Activated CD8-positive, alpha-beta memory T cell treated with anti-CD3 and anti-CD28 coated beads for 48 hours (primary cell): ENCODE results near the gene SGCE.
"Not testable (repeated sequence)": the region's sequence is repeated elsewhere in the genome, so short reads cannot be mapped to it uniquely, and the experiment has no call there.

Experiments used
- DNase-seq, 3 experiments: peaks; one replicate each; pipeline ENCODE4 v3.0.0-alpha.2; 2020; ENCODE audit warnings: low read depth in 2 of 3, low spot score in 2 of 3

SGCE gene, protein sequence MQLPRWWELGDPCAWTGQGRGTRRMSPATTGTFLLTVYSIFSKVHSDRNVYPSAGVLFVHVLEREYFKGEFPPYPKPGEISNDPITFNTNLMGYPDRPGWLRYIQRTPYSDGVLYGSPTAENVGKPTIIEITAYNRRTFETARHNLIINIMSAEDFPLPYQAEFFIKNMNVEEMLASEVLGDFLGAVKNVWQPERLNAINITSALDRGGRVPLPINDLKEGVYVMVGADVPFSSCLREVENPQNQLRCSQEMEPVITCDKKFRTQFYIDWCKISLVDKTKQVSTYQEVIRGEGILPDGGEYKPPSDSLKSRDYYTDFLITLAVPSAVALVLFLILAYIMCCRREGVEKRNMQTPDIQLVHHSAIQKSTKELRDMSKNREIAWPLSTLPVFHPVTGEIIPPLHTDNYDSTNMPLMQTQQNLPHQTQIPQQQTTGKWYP

DNA sequence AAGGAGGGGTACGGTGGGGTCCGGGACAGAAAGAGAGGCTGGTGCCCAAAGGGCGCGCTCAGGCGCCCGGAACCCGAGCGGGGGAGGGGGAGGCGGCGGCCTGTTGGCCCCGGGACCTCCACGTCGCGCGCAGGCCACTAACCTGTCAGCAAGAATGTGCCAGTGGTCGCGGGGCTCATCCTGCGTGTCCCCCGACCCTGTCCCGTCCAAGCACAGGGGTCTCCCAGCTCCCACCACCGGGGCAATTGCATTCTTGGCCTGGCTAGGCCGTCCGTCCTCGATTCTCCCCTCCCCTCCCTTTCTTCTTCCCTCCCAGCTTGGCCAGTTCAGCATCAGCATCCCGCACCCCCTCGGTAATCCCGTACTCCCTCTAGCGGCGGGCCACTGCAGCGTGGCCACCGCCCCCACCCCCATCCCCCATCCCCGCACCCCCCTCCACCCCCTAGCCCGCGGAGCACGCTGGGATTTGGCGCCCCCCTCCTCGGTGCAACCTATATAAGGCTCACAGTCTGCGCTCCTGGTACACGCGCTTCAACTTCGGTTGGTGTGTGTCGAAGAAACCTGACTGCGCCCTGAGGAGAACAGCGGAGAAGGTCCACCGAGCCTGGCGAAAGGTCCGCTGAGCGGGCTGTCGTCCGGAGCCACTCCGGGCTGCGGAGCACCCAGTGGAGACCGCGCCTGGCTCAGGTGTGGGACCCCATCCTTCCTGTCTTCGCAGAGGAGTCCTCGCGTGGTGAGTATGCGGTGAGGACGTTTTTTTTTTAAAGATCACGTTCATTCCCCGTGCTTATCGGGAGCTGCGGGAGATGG, at the start of gene SGCE:
Gene SGCE, minus strand, starts transcription at position 286 of the 810 bp plus-strand sequence. Its CDS starts 35 bp downstream, at position 251.
- DNase-seq, result no peak

- not testable (repeated sequence) for DNase-seq
These were observed 49.5 kb upstream of the SGCE start for GRCh38 chr7:94705155-94706021.

- DNase-seq, result no peak
These were observed 45.6 kb upstream of the SGCE start for GRCh38 chr7:94701555-94701973.

GRCh38 chr7:94700926-94701554, 45.1 kb upstream of the SGCE start:
- no peak for DNase-seq

DNA sequence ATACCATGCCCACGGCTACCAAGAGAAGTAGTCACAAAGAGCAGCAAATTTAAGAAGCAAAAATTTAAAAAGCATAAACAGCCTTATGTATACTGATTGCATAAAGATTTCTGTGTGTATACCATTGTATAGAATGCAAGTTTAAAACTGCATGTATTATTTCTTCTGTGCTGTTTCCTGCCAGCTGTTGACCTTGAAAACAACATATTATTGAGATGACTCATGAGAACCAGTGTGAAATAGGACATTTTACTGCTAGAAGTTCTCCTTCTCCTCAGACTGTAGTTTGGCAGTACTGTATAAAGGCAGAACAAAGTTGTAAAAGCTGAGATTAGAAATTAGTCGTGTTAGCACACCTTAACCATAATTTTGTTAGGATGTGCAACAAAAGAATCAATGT, 42.3 kb upstream of the SGCE start:
- DNase-seq, result no peak

- DNase-seq, result no peak
These were observed 41.4 kb upstream of the SGCE start for GRCh38 chr7:94697035-94697974.

GRCh38 chr7:94687810-94688209, 31.9 kb upstream of the SGCE start:
- DNase-seq, result no peak

DNA sequence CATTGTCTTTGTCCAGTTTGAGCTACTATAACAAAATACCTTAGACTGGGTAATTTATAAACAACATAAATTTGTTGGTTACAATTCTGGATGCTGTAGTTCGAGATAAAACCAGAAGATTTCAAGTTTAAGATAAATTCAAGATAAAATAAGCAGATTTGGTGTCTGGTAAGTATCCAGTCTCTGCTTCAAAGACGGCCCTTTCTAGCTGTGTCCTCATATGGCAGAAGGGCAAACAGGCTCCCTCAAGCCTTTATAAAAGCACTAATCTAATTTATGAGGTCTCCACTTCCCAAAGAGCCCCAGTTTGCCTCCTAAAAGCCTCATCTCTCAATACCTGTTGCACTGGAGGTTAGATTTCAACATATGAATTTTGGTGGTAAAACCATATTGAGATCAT, 31.1 kb upstream of the SGCE start:
- no peak for DNase-seq

DNA sequence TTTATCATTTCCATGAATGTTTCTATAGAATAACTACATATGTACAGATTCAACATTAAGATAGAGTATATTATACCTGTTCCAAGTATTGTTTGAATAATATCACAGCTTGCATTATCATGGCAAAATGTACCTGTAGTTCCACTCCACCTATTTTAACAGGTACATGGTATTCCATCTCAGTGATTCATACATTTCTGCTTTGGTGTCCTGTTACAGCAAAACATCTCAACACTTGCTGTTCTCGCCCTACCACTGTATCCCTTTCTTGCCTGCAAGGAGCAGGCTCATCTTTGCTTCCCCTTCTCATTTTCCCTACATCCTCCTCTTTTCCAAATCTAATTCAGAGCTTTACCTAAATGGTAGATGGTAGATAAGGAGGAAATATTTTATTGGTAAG, 27.1 kb upstream of the SGCE start:
- no peak for DNase-seq

DNA sequence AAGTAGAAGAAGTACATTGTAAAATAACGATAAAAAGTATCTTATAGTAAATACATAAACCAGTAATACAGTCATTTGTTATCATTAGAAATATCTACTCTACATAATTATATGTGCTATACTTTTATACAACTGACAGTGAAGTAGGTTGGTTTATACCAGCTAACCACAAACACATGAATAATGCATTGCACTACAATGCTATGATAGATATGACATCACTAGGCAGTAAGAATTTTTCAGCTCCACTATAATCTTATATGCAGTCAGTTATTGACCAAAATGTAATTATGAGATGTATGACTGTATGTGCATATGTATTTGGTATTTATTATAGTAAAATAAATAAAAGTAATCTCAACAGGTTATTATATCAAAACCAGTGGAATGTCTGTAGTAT, 23.4 kb upstream of the SGCE start:
- no peak for DNase-seq

GRCh38 chr7:94676431-94676830, 20.5 kb upstream of the SGCE start:
- no peak for DNase-seq

DNA sequence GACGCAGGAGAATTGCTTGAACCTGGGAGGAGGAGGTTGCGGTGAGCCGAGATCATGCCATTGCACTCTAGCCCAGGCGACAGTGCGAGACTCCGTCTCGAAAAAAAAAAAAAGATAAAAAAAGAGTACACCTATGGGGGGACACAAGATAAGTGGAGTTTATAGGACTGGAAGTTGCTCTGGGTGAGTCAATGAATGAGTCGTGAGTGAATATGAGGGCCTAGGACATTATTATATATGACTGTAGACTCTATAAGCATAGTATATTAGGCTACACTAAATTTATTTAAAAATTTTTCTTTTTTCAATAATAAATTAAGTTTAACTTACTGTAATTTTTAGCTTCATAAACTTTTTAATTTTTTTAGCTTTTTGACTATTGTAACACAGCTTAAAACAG, 19.4 kb upstream of the SGCE start:
- DNase-seq, result no peak

GRCh38 chr7:94671444-94672235, 15.7 kb upstream of the SGCE start:
- DNase-seq, result no peak

DNA sequence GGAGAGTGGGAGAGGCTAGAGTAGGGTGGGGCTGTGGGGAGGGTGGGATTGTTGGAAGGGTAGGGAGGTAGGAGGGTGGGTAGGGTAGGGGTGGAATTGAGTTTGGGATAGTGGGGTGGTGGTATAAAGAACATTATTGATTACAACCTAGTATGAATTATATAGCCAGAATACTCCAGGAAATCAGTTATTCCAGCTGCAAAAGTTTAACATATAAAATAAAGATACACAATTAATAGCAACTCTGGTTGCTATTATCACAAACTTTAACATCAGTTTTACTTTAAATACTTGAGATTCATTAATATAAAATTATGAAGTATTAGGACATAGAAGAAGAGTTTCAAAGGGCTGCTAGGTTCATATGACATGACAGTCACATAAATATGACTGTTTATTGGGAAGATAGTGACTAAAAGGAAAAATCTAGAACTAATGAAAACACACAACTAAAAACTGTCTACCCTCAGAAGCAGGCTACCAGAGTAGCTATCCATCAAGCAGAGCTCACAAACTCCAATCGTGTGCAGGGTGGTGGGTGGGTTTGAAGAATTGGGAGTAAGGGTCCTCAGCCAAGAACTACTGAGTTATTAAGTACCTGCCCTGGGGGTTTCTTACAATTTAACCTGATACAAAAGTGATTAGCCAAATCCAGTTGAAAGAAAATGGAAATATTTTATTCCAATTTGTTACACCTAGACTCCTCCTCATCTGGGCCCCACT, 14.0 kb upstream of the SGCE start:
- DNase-seq, result no peak

DNA sequence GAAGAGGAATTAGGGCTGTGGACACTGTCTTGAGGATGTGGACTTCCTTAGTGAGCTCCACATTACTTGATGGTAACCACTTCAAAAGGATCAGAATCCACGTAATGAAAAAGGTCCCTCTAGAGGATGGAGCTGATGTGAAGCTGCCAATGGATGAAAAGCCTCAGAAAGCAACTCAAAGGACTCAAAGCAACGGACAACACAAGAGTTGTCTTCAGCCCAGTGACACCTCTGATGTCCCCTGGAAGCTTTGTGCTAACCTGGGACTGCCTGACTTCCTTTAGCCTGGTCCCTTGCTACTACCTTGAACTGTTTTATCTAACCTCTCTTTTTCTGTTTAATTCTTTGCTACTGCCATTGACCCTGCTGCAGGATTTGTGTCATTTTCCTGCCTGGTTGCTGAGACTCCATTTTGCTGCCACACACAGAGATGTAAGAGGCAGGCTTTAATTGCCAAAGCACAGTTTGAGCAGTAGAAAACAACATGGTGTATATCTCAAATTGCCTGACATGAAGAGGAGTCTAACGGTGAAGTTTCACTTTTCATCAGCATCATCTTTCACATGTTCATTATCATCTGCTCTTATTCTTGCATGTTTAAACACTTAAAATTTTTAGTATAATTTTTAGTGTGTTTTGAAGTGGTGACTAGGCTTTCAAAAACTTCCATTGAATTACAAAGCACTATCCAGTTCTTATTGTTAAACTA, 11.1 kb upstream of the SGCE start:
- DNase-seq, result no peak

- DNase-seq, result no peak
These were observed 9.5 kb upstream of the SGCE start for GRCh38 chr7:94665426-94665825.

GRCh38 chr7:94664023-94664422, 8.1 kb upstream of the SGCE start:
- no peak for DNase-seq

DNA sequence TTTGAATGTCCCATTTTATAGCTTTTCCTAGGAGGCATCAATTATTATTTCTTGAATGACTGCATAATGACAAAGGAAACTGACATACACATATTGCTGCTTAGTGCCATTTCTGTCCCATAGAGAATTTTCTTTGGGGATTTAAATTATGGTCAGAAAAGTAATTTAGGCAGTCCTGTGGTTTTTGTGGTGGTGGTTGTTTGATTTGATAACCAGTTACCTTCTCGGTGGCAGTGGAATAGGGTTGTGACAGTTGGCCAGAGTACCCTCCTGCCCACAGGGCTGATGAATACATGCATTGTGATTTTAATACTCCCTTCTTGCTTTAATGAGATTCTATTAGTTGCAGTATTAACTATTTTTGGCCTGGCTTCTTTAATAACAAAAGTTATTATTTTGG, 6.6 kb upstream of the SGCE start:
- no peak for DNase-seq
